ENCODE results near the gene NLK.

DNA sequence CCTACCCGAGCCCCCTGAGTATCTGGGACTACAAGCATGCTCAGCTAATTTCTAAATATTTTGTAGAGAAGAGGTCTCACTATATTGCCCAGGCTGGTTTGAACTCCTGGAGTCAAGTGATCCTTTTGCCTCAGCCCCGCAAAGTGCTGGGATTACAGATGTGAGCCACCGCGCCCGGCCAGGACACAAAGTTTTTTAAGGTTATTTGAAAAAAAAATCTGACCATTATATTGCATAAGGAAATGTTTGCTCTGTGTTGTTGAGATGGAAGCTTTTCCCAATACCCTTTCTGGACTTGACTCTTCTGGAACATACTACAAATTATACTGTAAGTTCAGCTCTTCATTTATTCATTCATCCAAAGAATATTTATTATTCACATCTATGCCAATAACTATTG is 143.2 kb downstream of the NLK start:
- no peak for TF ChIP-seq ZNF384 (IDR thresholded peaks at IDR 0.05)
- no peak for TF ChIP-seq CTBP1 (IDR thresholded peaks at IDR 0.05; ENCODE audit: borderline replicate concordance)
- no peak for TF ChIP-seq FOXA1 (IDR thresholded peaks at IDR 0.05)
- TF ChIP-seq SUZ12 (IDR thresholded peaks at IDR 0.05) = no peak
- TF ChIP-seq ARNT (IDR thresholded peaks at IDR 0.05) = no peak
- TF ChIP-seq, protein P1, sequence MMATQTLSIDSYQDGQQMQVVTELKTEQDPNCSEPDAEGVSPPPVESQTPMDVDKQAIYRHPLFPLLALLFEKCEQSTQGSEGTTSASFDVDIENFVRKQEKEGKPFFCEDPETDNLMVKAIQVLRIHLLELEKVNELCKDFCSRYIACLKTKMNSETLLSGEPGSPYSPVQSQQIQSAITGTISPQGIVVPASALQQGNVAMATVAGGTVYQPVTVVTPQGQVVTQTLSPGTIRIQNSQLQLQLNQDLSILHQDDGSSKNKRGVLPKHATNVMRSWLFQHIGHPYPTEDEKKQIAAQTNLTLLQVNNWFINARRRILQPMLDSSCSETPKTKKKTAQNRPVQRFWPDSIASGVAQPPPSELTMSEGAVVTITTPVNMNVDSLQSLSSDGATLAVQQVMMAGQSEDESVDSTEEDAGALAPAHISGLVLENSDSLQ (IDR thresholded peaks at IDR 0.05) = no peak
- TF ChIP-seq SP1 (IDR thresholded peaks at IDR 0.05) = no peak
- TF ChIP-seq FOXM1 (IDR thresholded peaks at IDR 0.05; ENCODE audit: borderline replicate concordance) = no peak
- TF ChIP-seq FOXK2 (IDR thresholded peaks at IDR 0.05) = no peak
- no peak for TF ChIP-seq L3MBTL2 (conservative IDR thresholded peaks at IDR 0.05)
- TF ChIP-seq NFRKB (IDR thresholded peaks at IDR 0.05) = no peak
- no peak for TF ChIP-seq TARDBP (IDR thresholded peaks at IDR 0.05)
- no peak for TF ChIP-seq BHLHE40 (IDR thresholded peaks at IDR 0.05; ENCODE audit: borderline replicate concordance)

Measured in HEK293T (cell line).